Neutrophil (primary cell): Measurements from ENCODE around the gene RET.
"Not testable (repeated sequence)": the region's sequence is repeated elsewhere in the genome, so short reads cannot be mapped to it uniquely, and the experiment has no call there.

Source experiments
- H3K27ac ChIP-seq: fragments of 200-600 bp; sonication (generic); 2 replicates; pipeline ENCODE4 v1.5.1; 2016; ENCODE audit warnings: mild to moderate bottlenecking, moderate library complexity
- H3K27me3 ChIP-seq: fragments of 200-600 bp; sonication (generic); 2 replicates; pipeline ENCODE4 v1.6.0; 2016; ENCODE audit warnings: mild to moderate bottlenecking
- H3K36me3 ChIP-seq: fragments of 200-600 bp; sonication (generic); 2 replicates; pipeline ENCODE4 v1.5.1; 2017
- H3K4me1 ChIP-seq, 2 experiments: fragments of 200-600 bp in 1 of 2; sonication (generic) in 1 of 2; 1 replicate in 1 of 2; 2 replicates in 1 of 2; pipeline versions ENCODE4 v1.5.1 to v1.6.1; 2013 to 2016; ENCODE audit warnings: low read depth in 1 of 2, low read length in 1 of 2, mild to moderate bottlenecking in 1 of 2, moderate library complexity in 1 of 2; ENCODE audit not compliant: control insufficient read depth in 1 of 2, insufficient read depth in 1 of 2
- H3K4me3 ChIP-seq, 2 experiments: fragments of 200-600 bp in 1 of 2; sonication (generic) in 1 of 2; 1 replicate in 1 of 2; 2 replicates in 1 of 2; pipeline ENCODE4 v1.5.1; 2013 to 2016; ENCODE audit warnings: low read depth in 1 of 2, low read length in 1 of 2, mild to moderate bottlenecking in 1 of 2, moderate library complexity in 1 of 2
- H3K9me3 ChIP-seq: fragments of 200-600 bp; sonication (generic); 2 replicates; pipeline ENCODE4 v1.5.1; 2016
- CTCF ChIP-seq: fragments of 200-600 bp; sonication (generic); IDR thresholded peaks from 2 replicates; pipeline ENCODE4 v1.5.1; 2016; ENCODE audit warnings: antibody characterized with exemption

RET gene

GRCh38 chr10:43145311-43145710 is 68.4 kb downstream of the RET start:
- no peaks in the 10 kb centered on the region for H3K36me3 ChIP-seq

GRCh38 chr10:43145936-43146335 is 69.1 kb downstream of the RET start:
- H3K9me3 ChIP-seq, H3K36me3 ChIP-seq, H3K27me3 ChIP-seq, H3K4me3 ChIP-seq: not testable (repeated sequence)
- Histone ChIP-seq H3K27ac (peak overlapping the region; percentile 45), H3K4me1 (peaks cover 50 to 74% of the 10 kb centered on the region in 2 experiments)

More at GRCh38 chr10:43145311-43145710, 68.4 kb downstream of the RET start:
- Histone ChIP-seq H3K27me3 (no peaks in the 10 kb centered on the region), H3K4me3 (no peak overlapping the region), H3K27ac (peak overlapping the region; percentile 96), H3K4me1 (peaks cover 56 to 73% of the 10 kb centered on the region in 2 experiments), H3K9me3 (no peaks in the 10 kb centered on the region)
- no peak for TF ChIP-seq CTCF

GRCh38 chr10:43151371-43151770 is 74.5 kb downstream of the RET start:
- no peaks in the 10 kb centered on the region for H3K9me3 ChIP-seq
- H3K4me1 ChIP-seq, result peaks cover 24 to 61% of the 10 kb centered on the region in 2 experiments
- no peaks in the 10 kb centered on the region for H3K27me3 ChIP-seq
- H3K4me3 ChIP-seq, result no peak overlapping the region
- peak overlapping the region; percentile 64 for H3K27ac ChIP-seq
- H3K36me3 ChIP-seq, result no peaks in the 10 kb centered on the region
- TF ChIP-seq CTCF, result no peak

GRCh38 chr10:43153901-43154300 is 77.0 kb downstream of the RET start:
- TF ChIP-seq CTCF, result no peak
- Histone ChIP-seq H3K4me3 (no peak overlapping the region), H3K27ac (peak overlapping the region; percentile 16), H3K27me3 (no peaks in the 10 kb centered on the region), H3K4me1 (peaks cover 22 to 63% of the 10 kb centered on the region in 2 experiments), H3K9me3 (no peaks in the 10 kb centered on the region), H3K36me3 (no peaks in the 10 kb centered on the region)

- Histone ChIP-seq H3K9me3 (no peaks in the 10 kb centered on the region), H3K4me1 (peaks cover 29 to 65% of the 10 kb centered on the region in 2 experiments)
Measured at GRCh38 chr10:43155221-43155620, 78.4 kb downstream of the RET start.

GRCh38 chr10:43155741-43156140 is 78.9 kb downstream of the RET start:
- Histone ChIP-seq H3K27ac (peak overlapping the region; percentile 26), H3K4me1 (peaks cover 35 to 66% of the 10 kb centered on the region in 2 experiments), H3K27me3 (no peaks in the 10 kb centered on the region), H3K9me3 (no peaks in the 10 kb centered on the region), H3K36me3 (peaks cover 4% of the 10 kb centered on the region), H3K4me3 (no peak overlapping the region)
- TF ChIP-seq CTCF, result no peak

More at GRCh38 chr10:43155221-43155620, 78.4 kb downstream of the RET start:
- H3K27ac ChIP-seq, result peak overlapping the region; percentile 26
- H3K4me3 ChIP-seq, result no peak overlapping the region
- H3K27me3 ChIP-seq, result no peaks in the 10 kb centered on the region
- H3K36me3 ChIP-seq, result peaks cover 4% of the 10 kb centered on the region
- no peak for TF ChIP-seq CTCF
